ENCODE measurements around the gene YIPF2. TPM values are rescaled to one million over a fixed set of nuclear protein-coding genes. Genes with fewer than 3 reads are reported as not detected.
A peak's percentile ranks its signal among the peaks of the same experiment; 100 is the strongest.
"Not testable (repeated sequence)": the region's sequence is repeated elsewhere in the genome, so short reads cannot be mapped to it uniquely, and the experiment has no call there.

The YIPF2 gene
- total RNA-seq, 1 donor from 2014 or later = 68.4 TPM

- no peak overlapping the region for H3K4me3 Mint-ChIP-seq (ENCODE audit: unreplicated experiment)
- H3K4me1 Mint-ChIP-seq (ENCODE audit: unreplicated experiment) = peaks cover 7% of the 10 kb centered on the region
- no peaks in the 10 kb centered on the region for H3K36me3 Mint-ChIP-seq (ENCODE audit: unreplicated experiment)
- no peaks in the 10 kb centered on the region for H3K27me3 Mint-ChIP-seq (ENCODE audit: unreplicated experiment)
- no peak overlapping the region for H3K27ac Mint-ChIP-seq (ENCODE audit: unreplicated experiment)
- no peak for TF ChIP-seq CTCF (IDR thresholded peaks at IDR 0.05)
- H3K9me3 Mint-ChIP-seq (ENCODE audit: unreplicated experiment) = no peaks in the 10 kb centered on the region
- DNase-seq (ENCODE audit: extremely low spot score, unreplicated experiment) = no peak
Measured at GRCh38 chr19:10952809-10953208, 24.4 kb upstream of the YIPF2 start.

GRCh38 chr19:10946958-10947657, 18.7 kb upstream of the YIPF2 start:
- H3K4me3 Mint-ChIP-seq (ENCODE audit: unreplicated experiment) = no peak overlapping the region
- H3K9me3 Mint-ChIP-seq (ENCODE audit: unreplicated experiment) = no peaks in the 10 kb centered on the region
- DNase-seq (ENCODE audit: extremely low spot score, unreplicated experiment) = no peak
- no peaks in the 10 kb centered on the region for H3K27me3 Mint-ChIP-seq (ENCODE audit: unreplicated experiment)
- H3K27ac Mint-ChIP-seq (ENCODE audit: unreplicated experiment) = peak overlapping the region; percentile 77
- no peaks in the 10 kb centered on the region for H3K36me3 Mint-ChIP-seq (ENCODE audit: unreplicated experiment)
- TF ChIP-seq CTCF (IDR thresholded peaks at IDR 0.05) = no peak
- H3K4me1 Mint-ChIP-seq (ENCODE audit: unreplicated experiment) = peaks cover 7% of the 10 kb centered on the region

- Mint-ChIP-seq H3K36me3 (ENCODE audit: unreplicated experiment) (no peaks in the 10 kb centered on the region), H3K4me1 (ENCODE audit: unreplicated experiment) (peaks cover 8% of the 10 kb centered on the region), H3K27me3 (ENCODE audit: unreplicated experiment) (no peaks in the 10 kb centered on the region), H3K9me3 (ENCODE audit: unreplicated experiment) (no peaks in the 10 kb centered on the region), H3K27ac (ENCODE audit: unreplicated experiment) (no peak overlapping the region), H3K4me3 (ENCODE audit: unreplicated experiment) (no peak overlapping the region)
- no peak for TF ChIP-seq CTCF (IDR thresholded peaks at IDR 0.05)
- DNase-seq (ENCODE audit: extremely low spot score, unreplicated experiment) = no peak
Measured at GRCh38 chr19:10945264-10945663, 16.8 kb upstream of the YIPF2 start.

- DNase-seq (ENCODE audit: extremely low spot score, unreplicated experiment); H3K9me3 Mint-ChIP-seq (ENCODE audit: unreplicated experiment); H3K4me3 Mint-ChIP-seq (ENCODE audit: unreplicated experiment); H3K27me3 Mint-ChIP-seq (ENCODE audit: unreplicated experiment); H3K4me1 Mint-ChIP-seq (ENCODE audit: unreplicated experiment); H3K36me3 Mint-ChIP-seq (ENCODE audit: unreplicated experiment); H3K27ac Mint-ChIP-seq (ENCODE audit: unreplicated experiment): not testable (repeated sequence)
Measured at GRCh38 chr19:10943412-10943811, 15.0 kb upstream of the YIPF2 start.

- H3K36me3 Mint-ChIP-seq (ENCODE audit: unreplicated experiment); DNase-seq (ENCODE audit: extremely low spot score, unreplicated experiment); H3K4me1 Mint-ChIP-seq (ENCODE audit: unreplicated experiment); H3K9me3 Mint-ChIP-seq (ENCODE audit: unreplicated experiment); H3K27me3 Mint-ChIP-seq (ENCODE audit: unreplicated experiment); H3K4me3 Mint-ChIP-seq (ENCODE audit: unreplicated experiment); H3K27ac Mint-ChIP-seq (ENCODE audit: unreplicated experiment): not testable (repeated sequence)
Measured at GRCh38 chr19:10941649-10942048, 13.2 kb upstream of the YIPF2 start.

- TF ChIP-seq CTCF (IDR thresholded peaks at IDR 0.05) = peak; percentile 68
- DNase-seq (ENCODE audit: extremely low spot score, unreplicated experiment) = no peak
- Mint-ChIP-seq H3K27me3 (ENCODE audit: unreplicated experiment) (no peaks in the 10 kb centered on the region), H3K36me3 (ENCODE audit: unreplicated experiment) (no peaks in the 10 kb centered on the region), H3K4me3 (ENCODE audit: unreplicated experiment) (peak overlapping the region; percentile 42), H3K4me1 (ENCODE audit: unreplicated experiment) (peaks cover 7% of the 10 kb centered on the region), H3K27ac (ENCODE audit: unreplicated experiment) (peak overlapping the region; percentile 23), H3K9me3 (ENCODE audit: unreplicated experiment) (no peaks in the 10 kb centered on the region)
Measured at GRCh38 chr19:10936661-10937084, 8.2 kb upstream of the YIPF2 start.
